ENCODE measurements around the gene MYH6.
"Not testable (repeated sequence)": the region's sequence is repeated elsewhere in the genome, so short reads cannot be mapped to it uniquely, and the experiment has no call there.

The MYH6 gene

DNA sequence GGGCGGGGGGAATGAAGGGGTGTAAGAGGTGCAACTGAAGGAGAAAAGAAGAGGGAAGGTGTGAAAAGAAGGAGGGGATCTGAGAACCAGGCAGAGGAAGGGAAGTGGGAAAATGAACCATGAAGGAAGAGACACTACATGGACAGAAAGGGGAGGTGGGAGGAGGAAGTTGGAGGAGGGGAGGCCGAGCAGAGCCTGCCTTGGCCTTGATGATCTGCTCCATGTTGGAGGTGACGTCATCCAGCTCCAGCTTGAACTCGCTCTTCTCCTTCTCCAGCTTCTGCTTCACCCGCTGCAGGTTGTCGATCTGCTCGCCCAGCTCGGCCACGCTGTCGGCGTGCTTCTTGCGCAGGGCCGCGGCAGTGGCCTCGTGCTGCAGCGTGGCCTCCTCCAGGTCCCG, 11.6 kb upstream of the MYH6 start:
- WGBS, result 41% methylated on average over 1 of the region's 17 CpGs
- not testable (repeated sequence) for H3K4me3 ChIP-seq (ENCODE audit: insufficient read depth in 1 of 2, low read depth in 1 of 2, low read length in 2 of 2); H2AFZ ChIP-seq (ENCODE audit: low read depth, low read length); H3K27ac ChIP-seq (ENCODE audit: low read length, poor library complexity, severe bottlenecking); H2AK5ac ChIP-seq (ENCODE audit: low read length, severe bottlenecking); H2BK12ac ChIP-seq (ENCODE audit: low read length in 2 of 2); H3K4me1 ChIP-seq (ENCODE audit: control insufficient read depth, insufficient read depth, low read depth, low read length); H3K79me1 ChIP-seq (replicated peaks; ENCODE audit: low read length, poor library complexity, severe bottlenecking); H3K14ac ChIP-seq (ENCODE audit: low read length in 2 of 2); H4K91ac ChIP-seq (ENCODE audit: low read length); H2BK120ac ChIP-seq (ENCODE audit: low read depth, low read length); H3K9ac ChIP-seq (ENCODE audit: low read length); H4K8ac ChIP-seq (ENCODE audit: low read length); H3K18ac ChIP-seq (ENCODE audit: low read depth in 1 of 2, low read length in 2 of 2); H3K36me3 ChIP-seq (ENCODE audit: control insufficient read depth in 1 of 2, insufficient read depth in 2 of 2, low read depth in 1 of 2, low read length in 2 of 2); H2BK15ac ChIP-seq (ENCODE audit: low read depth, poor library complexity, severe bottlenecking); H3K4me2 ChIP-seq (ENCODE audit: low read length, poor library complexity, severe bottlenecking); DNase-seq; H3K4ac ChIP-seq (ENCODE audit: low read depth in 1 of 2, low read length in 2 of 2); H3K23ac ChIP-seq (ENCODE audit: low read length in 2 of 2); H3K9me3 ChIP-seq (ENCODE audit: control insufficient read depth, low read length); H2BK5ac ChIP-seq (ENCODE audit: low read depth, low read length, poor library complexity, severe bottlenecking)
- peaks cover 25 to 63% of the 10 kb centered on the region in 2 experiments for H3K27me3 ChIP-seq (ENCODE audit: control insufficient read depth in 1 of 2, insufficient read depth in 1 of 2, low read length in 2 of 2)

DNA sequence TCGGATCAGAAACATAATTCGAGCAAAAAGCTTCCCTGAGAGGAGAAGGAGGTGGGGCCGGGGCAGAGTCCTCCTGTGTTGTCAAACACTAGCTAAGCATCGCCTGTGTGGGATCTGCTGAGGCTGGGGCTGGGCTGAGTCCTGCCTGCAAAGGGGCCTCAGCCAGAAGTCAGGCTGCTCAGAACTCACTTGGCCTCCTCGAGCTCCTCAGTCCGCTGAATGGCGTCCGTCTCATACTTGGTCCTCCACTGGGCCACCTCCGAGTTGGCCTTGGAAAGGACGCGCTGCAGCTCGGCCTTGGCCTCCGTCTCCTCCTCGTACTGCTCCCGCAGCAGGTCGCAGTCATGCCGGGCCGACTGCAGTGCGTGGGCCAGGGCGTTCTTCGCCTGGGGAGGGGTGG, 9.9 kb upstream of the MYH6 start:
- H3K27ac ChIP-seq (ENCODE audit: low read length, poor library complexity, severe bottlenecking), result no peak overlapping the region
- H3K14ac ChIP-seq (ENCODE audit: low read length in 2 of 2), result no peak overlapping the region
- no peaks in the 10 kb centered on the region for H3K79me1 ChIP-seq (replicated peaks; ENCODE audit: low read length, poor library complexity, severe bottlenecking)
- no peak overlapping the region for H3K9ac ChIP-seq (ENCODE audit: low read length)
- no peak overlapping the region for H3K4me2 ChIP-seq (ENCODE audit: low read length, poor library complexity, severe bottlenecking)
- H3K27me3 ChIP-seq (ENCODE audit: control insufficient read depth in 1 of 2, insufficient read depth in 1 of 2, low read length in 2 of 2), result peaks cover 29 to 58% of the 10 kb centered on the region in 2 experiments
- H3K18ac ChIP-seq (ENCODE audit: low read depth in 1 of 2, low read length in 2 of 2), result no peak overlapping the region
- no peak overlapping the region for H4K8ac ChIP-seq (ENCODE audit: low read length)
- 86% methylated on average over 14 of the region's 21 CpGs for WGBS
- no peak overlapping the region for H2AK5ac ChIP-seq (ENCODE audit: low read length, severe bottlenecking)
- H3K4ac ChIP-seq (ENCODE audit: low read depth in 1 of 2, low read length in 2 of 2), result no peak overlapping the region
- no peak overlapping the region for H4K91ac ChIP-seq (ENCODE audit: low read length)
- H3K9me3 ChIP-seq (ENCODE audit: control insufficient read depth, low read length), result no peaks in the 10 kb centered on the region
- no peak overlapping the region for H3K23ac ChIP-seq (ENCODE audit: low read length in 2 of 2)
- no peak overlapping the region for H2BK12ac ChIP-seq (ENCODE audit: low read length in 2 of 2)
- H3K36me3 ChIP-seq (ENCODE audit: control insufficient read depth in 1 of 2, insufficient read depth in 2 of 2, low read depth in 1 of 2, low read length in 2 of 2), result no peaks in the 10 kb centered on the region
- H2BK120ac ChIP-seq (ENCODE audit: low read depth, low read length), result no peak overlapping the region
- H3K4me1 ChIP-seq (ENCODE audit: control insufficient read depth, insufficient read depth, low read depth, low read length), result no peaks in the 10 kb centered on the region
- H2BK15ac ChIP-seq (ENCODE audit: low read depth, poor library complexity, severe bottlenecking), result no peak overlapping the region
- H2BK5ac ChIP-seq (ENCODE audit: low read depth, low read length, poor library complexity, severe bottlenecking), result no peak overlapping the region
- H3K4me3 ChIP-seq (ENCODE audit: insufficient read depth in 1 of 2, low read depth in 1 of 2, low read length in 2 of 2), result no peak overlapping the region
- H2AFZ ChIP-seq (ENCODE audit: low read depth, low read length), result no peak overlapping the region
- no peak for DNase-seq

DNA sequence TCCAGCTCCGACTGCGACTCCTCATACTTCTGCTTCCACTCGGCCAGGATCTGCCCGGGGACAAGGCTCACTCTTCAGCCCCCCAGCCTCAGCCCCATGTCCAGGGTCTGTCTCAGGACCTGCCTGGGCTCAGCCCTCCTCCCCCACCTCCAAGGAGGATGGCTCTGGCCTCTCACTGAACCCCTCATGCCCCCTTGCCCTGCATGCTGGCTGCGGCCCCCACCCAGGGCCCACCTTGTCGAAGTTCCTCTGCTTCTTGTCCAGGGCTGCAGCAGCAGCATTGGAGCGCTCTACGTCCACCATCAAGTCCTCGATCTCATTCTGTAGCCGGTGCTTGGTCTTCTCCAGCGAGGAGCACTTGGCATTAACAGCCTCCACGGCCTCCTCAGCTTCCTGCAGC, 9.2 kb upstream of the MYH6 start:
- not testable (repeated sequence) for H3K4me2 ChIP-seq (ENCODE audit: low read length, poor library complexity, severe bottlenecking); H3K18ac ChIP-seq (ENCODE audit: low read depth in 1 of 2, low read length in 2 of 2); H3K23ac ChIP-seq (ENCODE audit: low read length in 2 of 2); H3K36me3 ChIP-seq (ENCODE audit: control insufficient read depth in 1 of 2, insufficient read depth in 2 of 2, low read depth in 1 of 2, low read length in 2 of 2); DNase-seq; H3K9ac ChIP-seq (ENCODE audit: low read length); H3K79me1 ChIP-seq (replicated peaks; ENCODE audit: low read length, poor library complexity, severe bottlenecking); H3K4me3 ChIP-seq (ENCODE audit: insufficient read depth in 1 of 2, low read depth in 1 of 2, low read length in 2 of 2); H2AFZ ChIP-seq (ENCODE audit: low read depth, low read length); H3K4ac ChIP-seq (ENCODE audit: low read depth in 1 of 2, low read length in 2 of 2); H3K27ac ChIP-seq (ENCODE audit: low read length, poor library complexity, severe bottlenecking); H3K14ac ChIP-seq (ENCODE audit: low read length in 2 of 2); H4K8ac ChIP-seq (ENCODE audit: low read length); H4K91ac ChIP-seq (ENCODE audit: low read length); H2BK120ac ChIP-seq (ENCODE audit: low read depth, low read length); H2BK15ac ChIP-seq (ENCODE audit: low read depth, poor library complexity, severe bottlenecking); H2BK12ac ChIP-seq (ENCODE audit: low read length in 2 of 2); H2BK5ac ChIP-seq (ENCODE audit: low read depth, low read length, poor library complexity, severe bottlenecking); H3K4me1 ChIP-seq (ENCODE audit: control insufficient read depth, insufficient read depth, low read depth, low read length); H2AK5ac ChIP-seq (ENCODE audit: low read length, severe bottlenecking); H3K9me3 ChIP-seq (ENCODE audit: control insufficient read depth, low read length)
- peaks cover 36 to 64% of the 10 kb centered on the region in 2 experiments for H3K27me3 ChIP-seq (ENCODE audit: control insufficient read depth in 1 of 2, insufficient read depth in 1 of 2, low read length in 2 of 2)
- 89% methylated on average over 12 of the region's 12 CpGs for WGBS

DNA sequence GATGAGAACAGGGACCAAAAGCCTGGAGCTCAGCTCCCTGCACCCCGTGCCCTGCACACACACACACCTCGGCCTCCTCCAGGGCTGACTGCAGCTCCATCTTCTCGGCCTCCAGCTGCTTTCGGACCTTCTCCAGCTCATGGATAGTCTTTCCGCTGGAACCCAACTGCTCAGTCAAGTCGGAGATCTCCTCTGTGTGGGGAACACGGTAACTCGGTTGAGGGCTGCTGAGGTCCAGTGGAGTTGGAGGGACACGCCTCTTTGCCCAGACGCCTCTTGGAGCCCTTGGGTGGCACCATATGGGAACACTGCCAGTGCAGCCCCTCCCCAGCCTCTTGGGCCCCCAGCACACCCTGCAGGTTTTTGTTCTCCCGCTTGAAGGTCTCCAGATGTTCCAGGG, 8.7 kb upstream of the MYH6 start:
- Histone ChIP-seq H3K79me1 (replicated peaks; ENCODE audit: low read length, poor library complexity, severe bottlenecking) (no peaks in the 10 kb centered on the region), H3K4me1 (ENCODE audit: control insufficient read depth, insufficient read depth, low read depth, low read length) (no peaks in the 10 kb centered on the region), H3K4me3 (ENCODE audit: insufficient read depth in 1 of 2, low read depth in 1 of 2, low read length in 2 of 2) (no peak overlapping the region), H3K4ac (ENCODE audit: low read depth in 1 of 2, low read length in 2 of 2) (no peak overlapping the region), H3K14ac (ENCODE audit: low read length in 2 of 2) (no peak overlapping the region), H3K18ac (ENCODE audit: low read depth in 1 of 2, low read length in 2 of 2) (no peak overlapping the region), H3K23ac (ENCODE audit: low read length in 2 of 2) (no peak overlapping the region), H2AFZ (ENCODE audit: low read depth, low read length) (no peak overlapping the region), H3K27me3 (ENCODE audit: control insufficient read depth in 1 of 2, insufficient read depth in 1 of 2, low read length in 2 of 2) (peaks cover 35 to 64% of the 10 kb centered on the region in 2 experiments), H3K4me2 (ENCODE audit: low read length, poor library complexity, severe bottlenecking) (no peak overlapping the region), H2AK5ac (ENCODE audit: low read length, severe bottlenecking) (no peak overlapping the region), H3K36me3 (ENCODE audit: control insufficient read depth in 1 of 2, insufficient read depth in 2 of 2, low read depth in 1 of 2, low read length in 2 of 2) (no peaks in the 10 kb centered on the region), H4K91ac (ENCODE audit: low read length) (no peak overlapping the region), H3K9me3 (ENCODE audit: control insufficient read depth, low read length) (no peaks in the 10 kb centered on the region), H3K9ac (ENCODE audit: low read length) (no peak overlapping the region), H3K27ac (ENCODE audit: low read length, poor library complexity, severe bottlenecking) (no peak overlapping the region), H4K8ac (ENCODE audit: low read length) (no peak overlapping the region), H2BK15ac (ENCODE audit: low read depth, poor library complexity, severe bottlenecking) (no peak overlapping the region), H2BK5ac (ENCODE audit: low read depth, low read length, poor library complexity, severe bottlenecking) (no peak overlapping the region), H2BK12ac (ENCODE audit: low read length in 2 of 2) (no peak overlapping the region), H2BK120ac (ENCODE audit: low read depth, low read length) (no peak overlapping the region)
- WGBS, result 86% methylated on average over 11 of the region's 11 CpGs
- no peak for DNase-seq
